NCI-H510A (cell line): ENCODE measurements around the gene NADK.

Experiments
- DNase-seq: peaks from one replicate; lab custom pipeline; 2025; lab: John Stamatoyannopoulos, UW

NADK gene

DNA sequence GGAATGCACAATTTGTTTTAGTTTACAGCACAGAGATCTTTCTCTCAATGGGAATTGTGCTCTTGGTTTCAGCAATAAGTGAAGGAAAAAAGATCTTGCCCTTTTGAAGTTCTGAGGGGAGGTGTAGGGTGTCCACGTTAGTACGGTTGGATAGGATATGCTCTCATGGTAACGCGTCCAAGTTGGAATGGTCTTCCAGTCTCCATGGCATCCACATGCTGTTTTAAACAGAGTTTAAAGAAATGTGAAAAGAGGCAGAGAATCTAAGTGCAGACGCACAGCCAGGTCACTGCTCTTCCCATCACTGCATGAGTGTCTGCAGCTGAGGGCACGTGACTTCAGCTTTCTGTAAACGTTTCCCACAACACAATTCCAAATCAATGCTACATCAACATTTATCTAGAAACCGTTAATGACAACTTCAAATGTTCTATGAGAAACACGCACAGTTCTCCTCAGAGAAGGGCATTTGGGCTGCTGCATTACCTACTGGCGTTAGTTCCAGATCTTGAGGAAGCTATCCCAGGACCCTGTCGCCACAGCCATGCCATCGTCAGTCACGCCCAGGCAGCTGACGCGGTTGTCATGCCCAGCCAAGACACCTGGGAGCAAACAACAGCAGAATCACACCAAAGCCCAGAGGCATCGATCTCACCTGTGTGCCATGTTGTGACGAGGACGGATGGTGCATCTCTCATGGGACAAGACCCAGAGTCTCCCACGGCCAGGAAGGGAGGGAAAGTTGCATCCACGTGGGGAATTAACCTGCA is 8.8 kb upstream of the NADK start:
- DNase-seq, result no peak

DNA sequence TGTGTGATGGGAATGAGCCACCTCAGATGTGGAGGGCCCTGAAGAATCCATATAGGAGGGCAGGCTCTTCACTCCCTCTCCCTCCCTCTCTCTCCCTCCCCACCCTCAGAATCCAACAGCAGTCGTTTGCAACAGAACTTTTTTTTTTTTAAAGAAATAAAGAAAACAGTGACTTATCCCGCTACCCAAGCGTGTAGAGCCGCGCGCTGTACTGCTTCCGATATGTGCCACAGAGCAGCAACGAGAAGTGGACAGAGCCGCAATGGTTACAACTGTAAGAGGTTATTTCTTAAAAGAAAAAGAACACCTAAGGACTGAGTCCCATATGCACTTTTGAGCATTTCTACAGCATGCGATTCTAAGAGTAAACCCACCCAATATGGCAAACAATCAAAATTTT is 7.4 kb upstream of the NADK start:
- DNase-seq, result no peak

DNA sequence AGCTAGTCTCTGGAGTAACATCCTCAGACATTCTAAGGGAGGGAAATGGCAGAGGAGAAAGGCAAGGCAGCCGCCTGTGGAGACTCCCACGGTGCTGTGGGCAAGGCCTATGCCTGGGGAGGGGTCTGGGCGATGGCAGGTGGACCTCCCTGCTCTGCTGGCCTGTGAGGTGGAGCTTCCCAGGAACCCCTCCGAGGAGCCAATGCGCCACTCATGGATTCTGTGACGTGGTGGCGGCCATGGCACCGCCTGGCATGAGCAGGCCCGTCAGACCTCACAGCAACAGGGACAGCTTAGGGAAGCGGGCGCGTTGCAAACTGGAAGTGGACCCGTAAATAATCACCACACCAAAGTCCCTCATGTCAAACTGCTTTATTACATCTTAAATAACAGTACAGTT is 6.7 kb upstream of the NADK start:
- DNase-seq, result no peak

DNA sequence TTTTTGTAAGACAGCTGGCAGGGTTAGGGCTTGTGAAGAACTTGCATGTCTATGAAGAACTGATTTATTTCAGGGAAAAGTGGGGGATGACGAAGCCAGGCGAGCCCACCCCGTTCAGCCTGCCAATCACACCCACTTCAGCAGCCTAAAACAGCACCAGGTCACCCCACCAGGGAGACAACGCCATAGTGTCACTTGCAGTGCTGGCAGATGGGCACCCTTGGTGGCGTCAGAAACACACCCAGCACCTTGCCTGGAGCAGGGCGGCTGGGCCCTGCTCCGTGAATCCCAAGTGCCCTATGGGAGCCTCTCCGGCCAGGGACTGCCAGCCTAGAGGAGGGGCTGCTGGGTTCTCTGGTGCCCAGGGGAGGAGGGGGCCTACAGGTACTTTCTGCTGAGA is 5.0 kb upstream of the NADK start:
- no peak for DNase-seq

DNA sequence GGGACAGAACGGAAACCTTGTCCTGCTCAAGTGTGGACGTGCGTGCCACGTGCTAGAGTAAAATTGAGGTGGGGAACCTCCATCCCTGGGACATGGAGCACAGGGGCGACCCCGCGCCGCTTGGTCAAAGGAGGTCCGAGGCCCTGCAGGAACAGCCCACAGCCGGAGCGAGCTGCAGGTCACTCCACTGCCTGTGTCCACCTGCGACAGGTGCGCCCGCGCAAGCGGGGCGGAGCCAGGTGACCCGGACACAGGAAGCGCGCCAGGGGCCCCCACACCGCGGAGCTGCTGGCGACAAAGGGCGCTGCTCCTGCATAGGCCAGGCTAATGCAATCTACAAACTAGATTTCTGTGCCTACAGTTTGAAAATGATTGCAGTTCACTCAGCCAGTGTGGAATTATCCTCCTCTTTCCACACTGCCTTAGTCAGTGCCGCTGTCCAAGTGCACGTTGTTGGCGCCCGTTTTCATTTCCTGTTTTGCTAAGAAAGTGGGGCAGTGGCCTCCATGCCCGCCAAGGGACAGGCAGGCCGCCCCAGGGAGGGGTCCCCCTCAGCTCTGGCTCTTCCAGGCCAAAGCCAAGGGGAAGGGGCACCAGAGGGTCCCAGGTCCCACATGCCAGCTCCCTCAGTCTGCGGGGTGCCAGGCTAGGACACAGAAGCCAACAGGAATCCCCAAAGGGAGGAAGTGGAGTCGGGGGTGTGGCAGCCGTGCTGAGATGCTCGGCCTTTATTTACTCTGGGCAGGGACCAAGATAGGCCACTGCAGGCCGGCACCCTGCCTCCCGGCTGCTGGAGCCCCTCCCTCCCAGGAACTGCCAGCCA is 4.3 kb upstream of the NADK start:
- DNase-seq, result peak; percentile 92

DNA sequence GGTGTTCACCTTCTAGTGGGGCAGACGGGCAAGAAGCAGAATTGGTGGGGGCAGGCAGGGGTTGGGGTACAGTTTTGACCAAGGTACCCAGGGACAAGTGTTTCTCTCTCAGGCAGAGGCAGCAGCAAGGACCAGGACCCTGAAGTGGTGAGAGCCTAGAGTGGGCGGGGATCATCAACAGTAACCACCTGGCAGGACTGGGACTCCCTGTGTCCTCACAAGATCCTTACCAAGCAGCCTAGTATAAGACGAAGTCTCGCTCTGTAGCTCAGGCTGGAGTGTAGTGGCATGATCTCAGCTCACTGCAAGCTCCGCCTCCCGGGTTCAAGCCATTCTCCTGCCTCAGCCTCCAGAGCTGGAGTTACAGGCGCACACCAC is 3.2 kb upstream of the NADK start:
- DNase-seq, result peak; percentile 45

DNA sequence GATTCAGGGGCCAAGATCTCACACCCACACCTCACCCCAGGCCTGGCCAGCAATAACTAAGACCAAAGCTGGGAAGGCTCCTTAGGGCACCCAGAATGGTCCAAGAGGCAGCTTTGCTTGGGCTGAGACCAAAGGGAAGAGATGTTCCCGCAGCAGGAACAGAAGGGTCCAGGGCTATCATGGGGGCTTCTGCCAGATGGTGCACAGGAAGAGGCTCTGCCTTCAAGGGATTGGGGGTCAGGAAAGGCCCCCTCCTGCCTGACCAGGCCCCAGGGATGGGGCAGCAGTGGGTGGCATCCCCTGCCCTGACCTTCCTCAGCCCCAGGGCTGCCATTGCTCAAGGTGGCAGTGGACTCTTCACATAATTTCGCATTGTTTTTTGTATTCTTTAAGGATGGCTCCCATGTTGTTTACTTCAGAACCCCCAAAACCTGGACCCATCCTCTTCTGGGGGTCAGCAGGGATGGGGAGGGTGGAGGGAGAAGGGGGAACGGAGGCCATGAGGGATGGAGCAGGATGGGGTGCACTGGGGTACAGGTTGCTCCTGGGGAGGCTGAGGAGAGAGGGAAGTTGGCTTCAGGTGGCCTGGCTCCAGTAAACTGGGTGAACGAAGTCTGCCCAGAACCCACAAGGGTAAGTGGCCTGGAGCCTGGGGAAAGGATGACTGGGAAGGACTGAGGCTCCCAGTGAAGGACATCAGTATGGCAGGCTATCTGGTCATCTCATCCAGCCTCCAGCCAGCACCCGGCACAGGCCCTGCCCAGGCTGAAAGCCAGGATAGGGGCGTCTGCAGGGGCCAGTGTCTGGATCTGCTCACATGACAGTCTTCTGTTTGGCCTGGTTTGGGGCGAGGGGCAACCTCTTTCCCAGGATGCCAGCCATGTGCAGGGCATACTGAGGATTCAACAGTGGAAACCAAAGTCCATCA is 2.6 kb upstream of the NADK start:
- DNase-seq, result no peak

DNA sequence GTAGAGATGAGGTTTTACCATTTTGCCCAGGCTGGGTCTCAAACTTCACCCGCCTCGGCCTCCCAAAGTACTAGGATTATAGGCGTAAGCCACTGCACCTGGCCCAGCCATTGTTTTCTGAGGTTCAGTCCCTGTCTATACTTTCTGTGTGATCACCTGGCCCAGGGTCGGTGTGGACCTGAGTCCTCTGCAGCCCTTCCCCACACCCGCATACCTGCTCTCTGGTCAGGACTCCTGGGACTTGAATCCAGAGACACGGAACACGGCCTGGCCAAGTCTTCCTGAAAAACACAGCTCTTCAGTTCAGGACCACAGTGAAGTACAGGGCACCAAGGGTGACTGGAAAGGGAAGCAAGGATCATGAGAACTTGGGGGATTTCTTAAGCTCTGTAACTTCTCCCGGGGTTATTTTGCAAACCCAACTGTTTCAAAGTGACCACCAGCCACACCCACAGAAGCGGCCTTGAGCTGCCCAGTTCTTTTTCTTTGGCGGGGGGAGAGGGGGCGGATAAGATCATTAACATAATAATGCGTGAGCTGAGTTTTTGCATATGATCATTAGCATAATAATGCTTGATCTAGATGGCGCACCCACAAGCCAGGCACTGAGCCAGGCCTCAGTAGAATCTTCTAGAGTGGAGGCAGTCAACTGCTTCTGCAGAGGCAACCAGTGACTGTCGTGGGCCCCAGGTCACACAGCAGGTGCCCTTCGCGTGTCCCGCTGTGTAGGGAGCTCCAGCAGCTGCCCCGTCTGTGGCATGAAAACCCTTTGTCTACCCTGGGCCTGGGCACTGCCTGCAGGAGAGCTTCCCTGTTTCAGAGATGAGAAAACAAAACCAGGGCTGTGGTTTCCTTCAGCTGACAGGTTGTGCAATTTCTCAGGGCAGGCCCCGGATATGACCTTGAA is 1.7 kb upstream of the NADK start:
- peak; percentile 73 for DNase-seq

DNA sequence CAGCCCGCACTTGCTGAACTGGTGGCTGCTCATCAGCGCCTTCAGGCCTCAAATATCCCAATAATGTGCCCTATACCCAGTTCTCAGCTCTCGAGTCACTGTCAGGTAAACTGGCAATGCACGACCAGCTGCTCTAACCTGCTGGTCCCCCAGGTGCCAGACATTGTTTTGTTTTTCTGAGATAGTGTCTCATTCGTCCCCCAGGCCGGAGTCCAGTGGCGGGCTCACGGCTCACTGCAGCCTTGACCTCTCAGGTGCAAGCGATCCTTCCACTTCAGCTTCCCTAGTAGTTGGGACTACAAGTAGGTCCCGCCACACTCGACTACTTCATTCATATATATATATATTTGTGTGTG is 1.0 kb upstream of the NADK start:
- peak; percentile 73 for DNase-seq

DNA sequence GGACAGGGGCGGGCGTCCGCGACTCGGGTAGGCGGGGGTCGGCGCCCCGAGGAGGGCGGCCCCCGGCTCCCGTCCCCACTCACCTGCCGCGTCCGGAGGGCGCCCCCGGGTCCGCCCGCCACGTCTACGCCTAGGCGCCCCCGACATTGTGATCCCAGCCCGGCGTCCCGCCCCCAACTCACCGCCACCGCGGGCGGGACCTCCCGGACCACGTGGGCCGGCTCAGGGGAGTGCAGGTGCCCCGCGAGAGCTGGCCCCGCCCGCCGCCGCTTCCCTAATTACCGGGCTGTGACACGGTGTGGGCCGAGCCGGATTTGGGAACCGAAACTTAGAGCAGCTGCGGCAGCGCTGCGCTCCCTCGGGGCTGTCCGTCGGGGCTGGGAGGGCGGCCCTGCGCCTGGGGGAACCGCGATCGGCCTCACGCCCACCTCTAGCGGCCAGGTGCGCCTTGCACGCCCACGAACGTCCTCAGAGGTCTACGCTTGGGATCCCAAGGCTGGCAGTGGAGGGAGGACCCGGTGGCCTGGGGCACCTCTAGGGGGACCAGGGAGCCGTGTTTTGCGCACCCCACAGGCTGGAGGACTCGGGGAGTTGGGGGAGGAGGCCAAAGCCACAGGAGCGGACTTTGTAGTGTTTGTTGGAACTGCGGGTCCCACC is 521 bp upstream of the NADK start:
- peak; percentile 94 for DNase-seq

DNA sequence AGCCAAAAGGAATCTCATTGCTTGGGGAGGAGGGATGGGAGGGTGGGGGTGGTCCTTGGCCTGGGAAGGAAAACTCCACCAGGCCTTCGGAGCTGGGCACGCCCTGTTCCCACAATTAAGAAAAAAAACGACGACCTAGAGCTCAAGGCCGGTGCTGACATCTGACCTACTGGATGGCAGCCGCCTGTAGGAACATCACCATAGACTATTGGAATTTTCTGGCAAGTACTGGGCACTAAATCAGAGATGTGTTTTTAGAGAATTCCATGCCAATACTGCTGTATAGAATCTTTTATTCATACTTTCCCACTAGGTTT is 729 bp downstream of the NADK start:
- DNase-seq, result no peak

DNA sequence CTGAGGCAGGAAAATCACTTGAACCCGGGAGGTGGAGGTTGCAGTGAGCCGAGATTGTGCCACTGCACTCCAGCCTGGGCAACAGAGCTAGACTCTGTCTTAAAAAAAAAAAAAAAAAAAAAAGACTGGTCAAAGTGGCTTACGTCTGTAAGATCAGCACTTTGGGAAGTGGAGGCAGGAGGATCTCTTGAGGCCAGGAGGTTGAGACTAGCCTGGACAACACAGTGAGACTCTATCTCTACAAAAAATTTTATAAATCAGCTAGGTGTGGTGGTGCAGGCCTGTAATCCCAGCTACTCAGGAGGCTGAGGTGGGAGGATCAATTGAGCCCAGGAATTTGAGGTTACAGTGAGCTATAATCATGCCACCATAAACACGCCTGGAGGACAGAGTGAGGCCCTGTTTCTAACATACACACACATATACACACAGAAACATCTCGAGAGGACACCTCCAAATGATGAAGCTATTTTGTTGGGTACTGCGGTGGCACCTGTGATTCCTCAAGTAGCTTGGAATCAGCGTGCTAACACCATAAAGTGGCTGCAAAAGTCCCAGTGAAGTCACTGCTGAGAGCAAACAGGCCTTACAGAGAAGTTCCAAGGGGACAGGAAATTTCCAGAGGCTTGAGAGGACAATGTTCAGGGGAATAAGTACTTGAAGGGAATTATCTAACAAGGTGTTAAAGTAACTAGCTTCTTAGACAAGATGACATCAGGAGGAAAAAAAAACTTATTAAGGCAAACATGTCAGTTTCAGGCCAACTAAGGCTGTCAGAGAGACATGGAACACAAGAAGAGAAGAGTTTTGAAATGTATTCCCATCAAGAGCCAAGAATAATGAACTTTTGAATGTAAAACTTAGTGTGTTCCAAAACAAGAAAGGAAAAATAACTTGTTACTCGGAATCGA is 1.3 kb downstream of the NADK start:
- no peak for DNase-seq

DNA sequence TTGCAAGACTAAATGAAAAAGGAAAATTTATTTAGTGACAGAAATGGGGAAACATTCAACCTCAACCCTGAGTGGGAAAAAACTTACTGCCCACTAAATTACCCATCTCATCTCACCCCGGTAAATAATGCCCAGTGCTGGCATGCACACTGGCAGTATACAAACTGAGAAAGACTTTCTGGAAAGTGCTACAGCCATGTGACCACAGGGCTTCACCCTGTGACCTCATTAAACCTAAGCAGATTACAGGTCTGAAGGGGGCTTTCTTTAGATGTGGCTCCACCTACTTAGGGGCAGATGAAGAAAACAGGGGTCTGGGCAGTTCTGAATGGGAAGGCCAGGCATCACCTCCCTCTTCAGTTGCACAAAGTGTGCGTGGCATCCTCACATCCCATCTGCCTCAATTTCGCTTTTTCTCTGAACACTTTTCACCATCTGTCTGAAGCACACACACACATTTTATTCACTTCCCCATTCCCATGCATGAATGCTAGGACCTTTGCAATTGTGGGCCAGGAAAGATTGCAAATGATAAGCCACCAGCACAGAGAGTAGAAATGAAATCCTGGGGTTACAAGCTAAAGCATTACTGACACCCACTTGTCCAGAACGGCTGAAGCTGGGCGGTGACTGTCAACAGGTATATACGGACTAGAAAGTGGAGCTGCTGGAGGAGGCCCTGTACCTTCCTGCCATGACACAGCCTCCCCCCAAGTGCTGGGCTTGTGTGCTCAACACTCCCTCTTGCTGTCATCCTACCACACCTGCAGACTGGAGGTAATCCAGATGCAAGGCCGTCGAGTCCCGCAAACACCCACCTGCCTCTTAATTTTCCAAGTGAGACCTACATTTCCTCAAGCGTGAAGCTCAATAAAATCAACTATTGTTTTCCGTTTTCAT is 2.7 kb downstream of the NADK start:
- peak; percentile 91 for DNase-seq

DNA sequence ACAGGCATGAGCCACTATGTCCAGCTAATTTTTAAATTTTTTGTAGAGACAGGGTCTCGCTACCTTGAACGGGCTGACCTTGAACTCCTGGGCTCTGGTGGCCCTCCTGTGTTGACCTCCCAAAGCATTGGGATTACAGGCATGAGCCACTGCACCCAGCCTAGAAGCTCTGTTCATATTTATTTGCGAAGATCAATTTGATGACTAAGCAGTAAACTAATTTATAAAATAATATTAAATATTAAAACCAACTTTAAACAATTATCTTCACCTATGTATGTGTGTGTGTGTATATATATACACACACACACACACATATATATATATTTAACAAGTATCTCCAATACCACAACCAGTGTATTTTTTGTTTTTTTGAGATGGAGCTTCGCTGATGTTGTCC is 4.4 kb downstream of the NADK start:
- DNase-seq, result no peak

DNA sequence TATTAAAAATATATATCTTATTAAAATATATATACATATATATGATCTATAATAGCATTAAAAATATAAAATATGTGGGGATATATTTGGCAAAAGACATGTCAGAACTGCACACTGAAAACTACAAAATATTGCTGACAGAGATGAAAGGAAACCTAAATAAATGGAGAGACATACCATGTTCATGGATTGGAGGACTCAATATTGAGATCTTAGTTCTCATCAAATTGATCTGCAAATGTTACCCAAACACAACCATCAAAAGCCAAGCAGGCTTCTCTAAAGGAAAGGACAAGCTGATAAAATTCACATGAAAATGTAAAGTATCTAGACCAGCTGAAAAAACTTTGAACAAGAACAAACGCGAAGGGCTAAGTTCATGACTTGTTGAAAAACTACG is 7.2 kb downstream of the NADK start:
- no peak for DNase-seq

DNA sequence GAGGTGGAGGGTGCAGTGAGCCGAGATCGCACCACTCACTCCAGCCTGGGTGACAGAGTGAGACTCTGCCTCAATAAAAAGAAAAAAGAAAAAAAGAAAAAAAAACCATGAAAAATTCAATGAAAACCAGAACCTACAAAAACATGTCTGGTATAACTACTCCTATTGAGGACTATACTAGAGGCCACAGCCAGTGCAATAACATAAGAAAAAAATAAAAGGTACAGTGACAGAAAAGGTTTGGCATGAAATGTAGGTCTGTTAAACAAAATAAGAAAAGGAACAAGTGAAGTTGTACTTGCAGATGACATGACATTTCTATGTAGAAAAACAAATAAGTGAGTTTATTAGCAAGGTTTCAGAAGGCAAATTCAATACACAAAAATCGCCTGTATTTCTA is 8.2 kb downstream of the NADK start:
- no peak for DNase-seq

DNA sequence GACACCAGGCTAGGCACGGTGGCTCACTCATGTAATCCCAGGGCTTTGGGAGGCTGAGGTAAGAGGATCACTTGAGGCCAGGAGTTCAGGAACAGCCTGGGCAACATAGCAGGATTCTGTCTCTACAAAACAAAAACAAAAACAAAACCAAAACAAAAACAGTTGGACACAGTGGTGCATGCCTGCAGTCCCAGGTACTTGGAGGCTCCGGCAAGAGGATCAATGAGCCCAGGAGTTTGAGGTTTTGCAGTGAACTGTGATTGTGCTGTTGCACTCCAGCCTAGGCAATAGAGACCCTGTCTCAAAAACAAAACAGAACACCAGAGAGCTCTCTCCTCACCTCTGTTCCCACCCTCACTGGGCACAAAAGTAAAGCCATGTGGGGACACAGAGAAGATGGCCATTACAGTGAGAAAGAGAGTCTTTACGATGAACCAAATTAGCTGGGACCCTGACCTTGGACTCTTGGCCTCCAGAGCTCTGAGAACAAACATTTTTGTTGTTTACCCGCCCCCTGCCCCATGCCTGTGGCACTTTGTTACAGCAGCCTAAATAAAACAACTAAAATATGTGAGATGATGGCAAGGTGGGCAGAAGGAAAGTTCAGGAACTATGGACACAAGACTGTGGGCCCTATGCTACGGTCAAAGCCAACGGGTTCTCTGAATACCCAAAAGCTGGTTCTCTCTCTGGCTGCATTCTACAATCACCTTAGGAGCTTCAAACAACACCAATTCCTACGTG is 9.8 kb downstream of the NADK start:
- no peak for DNase-seq

DNA sequence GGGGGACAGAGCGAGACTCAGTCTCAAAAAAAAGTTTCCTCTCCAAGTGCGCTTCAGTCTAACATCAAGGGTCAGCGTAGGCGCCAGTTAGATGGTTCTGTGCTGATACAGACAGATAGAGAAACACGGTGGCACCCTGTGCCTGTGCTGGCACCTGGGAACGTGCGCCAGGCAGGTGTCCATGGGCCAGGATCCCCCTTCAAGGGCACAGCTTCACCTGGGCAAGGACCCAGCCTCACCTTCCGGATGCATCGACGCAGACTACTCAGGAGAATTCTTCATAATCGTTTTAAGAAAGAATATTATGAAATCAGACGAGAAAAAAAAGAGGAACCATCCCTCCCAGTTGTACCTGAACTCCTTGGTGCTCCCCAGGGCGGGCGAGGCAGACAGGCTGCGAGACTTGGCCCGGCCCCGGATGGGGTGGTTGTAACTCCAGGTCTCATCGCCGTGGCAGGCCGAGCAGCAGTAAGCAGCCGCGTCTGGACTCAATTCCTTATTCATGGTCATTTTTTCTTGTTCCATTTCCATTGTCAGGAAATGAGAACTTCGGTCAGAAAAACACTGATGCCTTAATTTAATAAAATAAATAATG is 13.3 kb downstream of the NADK start:
- DNase-seq, result no peak
